Rectal smooth muscle tissue (tissue), 1 donor: Measurements from ENCODE around the gene LCN2.

ENCODE experiments used
- H3K27ac ChIP-seq: one replicate; pipeline ENCODE4 v1.7.0; 2013; ENCODE audit warnings: low read depth, low read length, inconsistent platforms
- H3K27me3 ChIP-seq: one replicate; pipeline ENCODE4 v1.7.0; 2013; ENCODE audit warnings: low read length; ENCODE audit not compliant: control insufficient read depth, insufficient read depth
- H3K36me3 ChIP-seq: one replicate; pipeline ENCODE4 v1.7.0; 2013; ENCODE audit warnings: low read length; ENCODE audit not compliant: control insufficient read depth, insufficient read depth
- H3K4me1 ChIP-seq: one replicate; pipeline ENCODE4 v1.7.0; 2013; ENCODE audit warnings: low read length; ENCODE audit not compliant: control insufficient read depth, insufficient read depth
- H3K4me3 ChIP-seq: one replicate; pipeline ENCODE4 v1.7.0; 2013; ENCODE audit warnings: low read length
- H3K9ac ChIP-seq: one replicate; pipeline ENCODE4 v1.7.0; 2013; ENCODE audit warnings: low read length

LCN2 gene

DNA sequence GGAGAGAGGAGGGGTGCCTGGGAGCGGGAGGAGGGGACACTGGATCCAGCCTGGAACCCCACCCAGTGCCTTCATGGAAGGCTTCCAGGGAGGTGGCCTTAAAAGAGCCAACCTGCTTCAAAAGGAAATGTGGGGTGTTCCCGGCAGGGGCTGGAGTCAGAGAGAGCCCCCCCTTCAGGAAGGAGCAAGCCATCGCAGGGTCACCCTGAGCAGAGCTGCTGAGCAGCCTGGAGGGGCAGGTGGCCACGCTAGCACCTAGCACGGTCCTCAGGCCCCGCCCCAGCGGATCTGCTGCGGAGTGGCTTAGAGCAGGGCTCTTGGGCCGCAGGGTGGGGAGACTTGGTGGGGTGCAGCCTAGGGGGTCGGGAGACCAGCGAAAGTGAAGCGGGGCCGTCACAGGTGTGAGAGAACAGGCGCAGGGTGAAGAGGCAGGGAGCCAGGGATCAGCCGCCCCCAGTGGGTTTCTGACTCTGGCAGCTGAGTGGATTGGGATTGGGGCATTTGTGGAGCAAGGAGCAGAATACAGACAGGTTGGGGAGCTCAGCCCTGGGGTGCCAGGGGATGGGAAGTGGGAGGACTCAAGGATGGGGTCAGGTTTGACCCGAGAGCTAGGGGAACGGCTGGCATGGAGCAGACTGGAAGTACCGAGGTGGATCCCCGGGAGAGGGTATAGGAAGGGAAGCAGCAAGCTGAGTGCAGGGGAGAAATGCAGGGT is 1.5 kb downstream of the LCN2 start:
- Histone ChIP-seq H3K4me1 (no peaks in the 10 kb centered on the region), H3K27ac (no peak overlapping the region)

DNA sequence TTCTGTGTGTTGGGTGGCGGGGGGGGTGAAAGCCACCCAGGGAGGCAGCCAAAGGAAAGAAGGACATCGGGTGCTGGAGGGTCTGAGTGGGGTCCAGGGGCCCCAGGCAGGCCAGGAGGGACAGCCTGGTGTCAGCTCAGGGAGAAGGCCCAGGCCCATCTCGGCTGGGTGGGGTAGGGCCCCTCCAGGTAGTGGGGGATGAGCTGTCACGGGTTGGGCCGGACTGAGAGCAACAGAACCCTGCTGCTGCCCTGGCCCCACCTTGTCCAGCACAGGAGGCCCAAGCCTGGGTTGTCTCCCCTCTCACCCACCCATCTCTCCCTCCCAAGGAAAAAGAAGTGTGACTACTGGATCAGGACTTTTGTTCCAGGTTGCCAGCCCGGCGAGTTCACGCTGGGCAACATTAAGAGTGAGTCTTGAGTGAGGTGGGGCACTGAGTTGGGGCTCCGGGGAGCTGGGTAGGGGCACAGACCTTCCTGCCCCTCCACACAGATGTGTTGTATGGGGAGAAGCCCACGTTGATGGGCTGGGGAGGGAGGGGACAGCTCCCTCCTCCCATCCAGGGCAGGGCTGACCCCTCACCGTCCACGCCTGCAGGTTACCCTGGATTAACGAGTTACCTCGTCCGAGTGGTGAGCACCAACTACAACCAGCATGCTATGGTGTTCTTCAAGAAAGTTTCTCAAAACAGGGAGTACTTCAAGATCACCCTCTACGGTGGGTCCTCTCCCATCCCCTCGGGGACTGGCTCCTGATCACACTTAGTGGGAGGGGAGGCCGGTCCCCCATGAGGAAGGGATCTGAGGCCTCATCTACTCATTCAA is 2.3 kb downstream of the LCN2 start:
- H3K4me3 ChIP-seq, result no peak overlapping the region
- no peaks in the 10 kb centered on the region for H3K4me1 ChIP-seq
- H3K36me3 ChIP-seq, result no peaks in the 10 kb centered on the region
- no peaks in the 10 kb centered on the region for H3K27me3 ChIP-seq
- no peak overlapping the region for H3K27ac ChIP-seq
- H3K9ac ChIP-seq, result no peak overlapping the region

More for the DNA sequence above, 1.5 kb downstream of the LCN2 start:
- H3K36me3 ChIP-seq, result no peaks in the 10 kb centered on the region
- H3K9ac ChIP-seq, result no peak overlapping the region
- no peaks in the 10 kb centered on the region for H3K27me3 ChIP-seq
- no peak overlapping the region for H3K4me3 ChIP-seq

DNA sequence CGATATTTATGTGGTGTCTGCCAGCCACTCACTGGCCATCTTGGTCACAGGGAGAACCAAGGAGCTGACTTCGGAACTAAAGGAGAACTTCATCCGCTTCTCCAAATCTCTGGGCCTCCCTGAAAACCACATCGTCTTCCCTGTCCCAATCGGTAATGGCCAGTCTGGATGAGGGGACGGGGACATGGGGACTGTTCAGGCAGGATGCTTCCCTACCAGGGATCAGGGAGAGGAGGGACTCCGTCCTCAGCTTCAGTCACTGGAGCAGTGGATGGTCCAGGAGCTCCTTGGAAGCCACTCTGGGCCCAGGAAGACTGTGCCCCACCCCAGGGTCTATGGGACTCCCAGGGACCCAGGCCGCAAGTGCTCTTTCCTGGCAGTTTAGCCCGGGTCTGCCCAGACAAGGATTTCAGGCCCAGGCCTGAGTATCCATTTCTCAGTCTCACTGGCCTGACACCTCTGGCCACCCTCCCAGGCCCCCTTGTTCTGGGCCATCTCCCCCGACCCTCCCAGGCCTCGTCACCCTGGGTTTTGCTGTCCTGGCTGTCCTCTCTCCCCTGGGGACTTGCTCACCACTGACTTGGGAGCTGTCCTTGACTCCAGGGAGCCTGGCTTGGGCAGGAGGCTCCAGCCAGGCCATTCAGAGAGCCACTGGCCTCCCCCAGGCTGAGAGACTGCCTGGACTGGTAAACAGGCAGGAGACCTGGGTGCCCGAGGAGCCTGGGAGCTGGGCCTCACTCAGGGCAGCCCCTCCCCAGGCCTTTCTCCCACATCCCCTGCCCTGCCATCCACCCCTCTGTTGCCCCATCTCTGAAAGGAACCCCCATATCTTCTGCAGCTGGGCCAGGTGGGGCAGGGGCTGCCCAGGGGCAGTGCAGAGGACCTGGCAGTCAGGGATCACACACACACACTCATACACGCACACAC is 3.1 kb downstream of the LCN2 start:
- no peaks in the 10 kb centered on the region for H3K4me1 ChIP-seq
- no peaks in the 10 kb centered on the region for H3K36me3 ChIP-seq
- H3K27ac ChIP-seq, result no peak overlapping the region
- H3K27me3 ChIP-seq, result no peaks in the 10 kb centered on the region
- no peak overlapping the region for H3K9ac ChIP-seq
- no peak overlapping the region for H3K4me3 ChIP-seq

DNA sequence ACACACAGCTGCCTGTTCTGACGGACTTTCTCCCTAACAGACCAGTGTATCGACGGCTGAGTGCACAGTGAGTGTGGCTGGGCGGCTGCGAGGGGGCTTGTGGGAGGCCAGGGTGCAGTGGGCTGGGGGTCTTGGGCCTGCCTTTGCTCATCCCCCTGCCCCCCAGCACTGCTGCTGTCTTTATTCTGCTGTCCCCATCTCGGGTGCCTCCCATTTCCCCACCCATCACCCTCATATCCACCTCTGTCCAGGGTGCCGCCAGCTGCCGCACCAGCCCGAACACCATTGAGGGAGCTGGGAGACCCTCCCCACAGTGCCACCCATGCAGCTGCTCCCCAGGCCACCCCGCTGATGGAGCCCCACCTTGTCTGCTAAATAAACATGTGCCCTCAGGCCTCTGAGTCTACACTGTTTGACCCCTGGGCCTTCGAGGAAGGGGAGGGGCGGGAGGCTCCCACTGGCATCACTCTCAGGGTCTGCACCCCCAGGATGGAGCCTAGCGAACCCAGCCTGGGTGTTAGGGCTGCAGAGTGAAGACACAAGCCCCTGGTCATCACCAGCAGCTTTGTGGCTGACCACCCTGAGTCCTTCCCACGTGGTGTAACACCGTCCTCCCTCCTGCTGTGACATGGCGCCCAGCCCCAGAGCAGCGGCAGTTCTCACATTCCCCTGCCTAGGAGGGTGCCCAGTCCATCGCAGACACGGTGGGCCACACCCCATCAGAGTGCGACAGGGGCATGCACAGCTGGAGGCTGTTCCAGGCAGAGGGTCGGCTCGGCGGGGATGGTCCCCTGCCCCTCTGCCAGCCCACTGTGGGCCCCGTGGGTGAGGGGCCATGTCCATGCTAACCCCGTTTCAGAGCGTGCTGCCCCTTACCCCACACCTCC is 4.0 kb downstream of the LCN2 start:
- Histone ChIP-seq H3K4me1 (no peaks in the 10 kb centered on the region), H3K27ac (no peak overlapping the region), H3K4me3 (no peak overlapping the region), H3K27me3 (no peaks in the 10 kb centered on the region), H3K36me3 (no peaks in the 10 kb centered on the region), H3K9ac (no peak overlapping the region)

DNA sequence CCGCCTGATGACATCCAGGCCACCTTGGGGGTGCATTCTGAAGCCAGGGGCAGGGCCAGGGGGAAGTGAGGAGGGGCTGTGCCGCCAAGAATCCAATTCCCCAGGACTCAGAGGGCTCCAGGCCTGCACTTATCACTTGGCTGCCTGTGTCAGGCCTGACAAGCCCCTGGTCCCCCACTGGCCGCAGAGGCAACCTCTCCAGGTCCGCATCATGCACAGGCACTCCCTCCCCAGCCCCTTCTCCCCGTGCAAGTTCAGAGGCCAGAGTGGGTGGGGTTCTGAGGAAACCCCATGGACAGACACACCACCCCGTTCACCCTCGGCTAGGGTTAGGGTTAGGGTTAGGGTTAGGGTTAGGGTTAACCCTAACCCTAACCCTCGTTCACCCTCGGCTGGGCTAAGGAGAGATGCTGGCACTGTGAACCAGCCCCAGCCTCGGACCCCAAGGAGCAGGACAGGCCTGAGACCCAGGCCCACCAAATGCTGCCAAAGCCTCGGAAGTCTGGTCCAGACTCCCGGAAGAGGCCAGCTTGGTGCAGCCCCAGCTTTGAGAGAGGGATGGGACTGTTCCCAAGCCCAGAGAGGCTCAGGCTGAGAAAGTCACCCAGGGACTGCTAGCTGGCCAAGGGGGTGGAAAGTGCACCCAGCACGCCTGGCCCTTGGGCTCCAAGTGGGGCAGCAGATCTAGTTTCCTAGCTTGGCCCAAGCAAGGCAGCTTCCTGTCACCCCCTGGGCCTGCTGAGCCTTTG is 4.9 kb downstream of the LCN2 start:
- no peaks in the 10 kb centered on the region for H3K4me1 ChIP-seq
- H3K27me3 ChIP-seq, result no peaks in the 10 kb centered on the region
- no peaks in the 10 kb centered on the region for H3K36me3 ChIP-seq
- no peak overlapping the region for H3K27ac ChIP-seq
- no peak overlapping the region for H3K4me3 ChIP-seq
- no peak overlapping the region for H3K9ac ChIP-seq

DNA sequence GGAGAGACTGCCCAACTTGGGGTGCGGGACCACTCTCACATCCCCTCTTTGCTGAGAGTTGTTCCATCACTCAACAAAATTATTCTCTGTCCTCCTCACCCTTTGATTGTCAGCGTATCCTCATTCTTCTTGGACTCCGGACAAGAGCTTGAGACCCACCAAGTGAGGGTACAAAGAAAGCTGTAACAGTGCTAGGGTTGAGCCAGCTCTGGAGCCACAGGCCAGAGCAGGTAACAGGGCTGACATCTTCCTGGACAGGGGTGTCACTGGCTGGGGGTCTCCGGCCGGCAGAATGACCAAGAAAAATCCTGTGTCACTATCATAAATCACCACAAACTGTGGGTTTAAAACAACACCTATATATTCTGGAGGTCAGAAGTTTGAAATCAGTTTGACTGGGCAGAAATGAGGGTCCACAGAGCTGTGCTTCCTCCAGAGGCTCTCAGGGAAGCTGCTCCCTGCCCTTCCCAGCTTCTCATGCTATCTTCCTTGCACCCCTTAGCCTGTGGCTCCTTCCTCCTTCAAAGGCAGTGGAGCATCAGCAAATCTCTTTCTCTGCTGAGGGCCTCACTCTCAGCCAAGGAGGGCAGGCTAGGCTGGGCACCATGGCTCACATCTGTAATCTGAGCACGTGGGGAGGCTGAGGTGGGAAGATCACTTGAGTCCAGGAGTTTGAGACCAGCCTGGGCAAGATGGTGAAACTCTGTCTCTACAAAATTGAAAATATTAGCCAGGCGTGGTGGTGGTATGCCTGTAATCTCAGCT is 6.7 kb downstream of the LCN2 start:
- Histone ChIP-seq H3K27me3 (no peaks in the 10 kb centered on the region), H3K36me3 (no peaks in the 10 kb centered on the region), H3K4me3 (no peak overlapping the region), H3K4me1 (peaks cover 3% of the 10 kb centered on the region), H3K27ac (no peak overlapping the region), H3K9ac (no peak overlapping the region)

DNA sequence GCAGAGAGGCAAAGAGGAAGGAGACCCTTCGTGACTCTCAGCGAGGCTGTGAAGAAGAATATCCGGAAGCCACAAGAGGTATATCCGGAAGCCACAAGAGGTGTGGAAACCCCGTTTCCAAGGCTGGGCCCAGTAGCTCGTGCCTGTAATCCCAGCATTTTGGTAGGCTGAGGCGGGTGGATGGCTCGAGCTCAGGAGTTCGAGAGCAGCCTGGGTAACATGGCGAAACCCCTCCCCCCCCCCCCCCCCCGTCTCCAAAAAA is 10.2 kb downstream of the LCN2 start:
- Histone ChIP-seq H3K4me3 (peak overlapping the region; percentile 76), H3K4me1 (peaks cover 4% of the 10 kb centered on the region), H3K27me3 (no peaks in the 10 kb centered on the region), H3K9ac (peak overlapping the region; percentile 13), H3K27ac (peak overlapping the region; percentile 50), H3K36me3 (peaks cover 7% of the 10 kb centered on the region)

DNA sequence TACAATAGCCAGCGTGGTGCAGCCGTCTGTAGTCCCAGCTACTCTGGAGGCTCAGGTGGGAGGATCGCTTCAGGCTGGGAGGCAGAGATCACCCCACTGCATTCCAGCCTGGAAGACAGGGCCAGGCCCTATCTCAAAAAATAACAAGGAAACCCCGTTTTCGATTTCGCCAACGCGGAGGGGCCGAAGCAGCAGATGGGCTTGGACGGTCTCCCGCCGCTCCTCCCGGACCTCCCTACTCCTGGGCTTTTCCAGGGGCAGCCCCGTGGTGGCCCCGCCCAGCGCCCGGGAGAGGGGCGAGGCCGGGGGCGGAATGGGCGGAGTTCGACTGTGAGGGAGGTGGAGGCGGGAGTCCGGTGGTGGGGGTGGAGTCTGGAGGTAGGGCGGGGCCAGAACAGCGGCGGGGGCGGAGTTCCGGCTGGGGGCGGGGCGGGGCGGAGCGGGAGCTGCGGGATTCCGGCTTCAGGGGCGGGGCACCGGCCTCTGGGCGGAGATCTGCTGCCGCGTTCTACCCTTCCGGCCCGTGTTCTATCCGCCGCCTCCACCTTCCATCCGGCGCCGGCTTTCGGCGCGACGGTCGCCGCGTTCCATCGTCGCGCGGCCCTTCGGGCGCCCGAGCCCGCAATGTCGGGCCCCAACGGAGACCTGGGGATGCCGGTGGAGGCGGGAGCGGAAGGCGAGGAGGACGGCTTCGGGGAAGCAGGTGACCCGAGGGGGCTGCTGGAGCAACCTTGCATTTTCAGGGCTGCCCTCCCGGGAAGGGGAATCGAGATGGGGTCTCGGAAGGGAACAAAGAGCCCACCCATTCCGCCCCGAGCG is 10.7 kb downstream of the LCN2 start, which contains the start of gene BBLN:
Gene BBLN (plus strand): TSS at position 482 of the 819 bp plus-strand sequence. CDS start 143 bp downstream, at position 625.
- peak within 1 kb of the TSS; percentile 92 for H3K9ac ChIP-seq
- H3K27ac ChIP-seq, result peak within 1 kb of the TSS; percentile 50
- peaks cover 4% of the 10 kb centered on the region for H3K4me1 ChIP-seq
- H3K36me3 ChIP-seq, result peaks cover 7% of the 10 kb centered on the region
- peak within 1 kb of the TSS; percentile 95 for H3K4me3 ChIP-seq
- no peaks in the 10 kb centered on the region for H3K27me3 ChIP-seq

DNA sequence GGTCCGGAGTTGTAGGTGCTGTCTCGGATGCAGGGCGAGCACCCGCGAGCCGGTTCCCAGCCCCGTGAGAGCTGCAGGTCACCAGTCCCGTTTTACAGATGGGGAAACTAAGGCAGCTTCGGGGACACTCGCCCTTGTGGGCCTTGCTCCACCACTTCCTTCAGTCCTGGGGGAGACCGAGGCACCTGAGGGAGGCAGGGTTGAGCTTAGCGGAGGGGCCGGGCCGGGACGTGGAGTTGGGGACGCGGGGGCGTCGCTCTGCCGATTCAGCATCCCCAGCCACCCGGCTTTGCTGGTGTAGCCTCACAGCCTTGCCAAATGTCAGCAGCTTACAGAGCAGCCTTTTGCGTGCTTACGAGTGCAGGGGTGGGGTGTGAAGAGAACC is 11.3 kb downstream of the LCN2 start:
- H3K27ac ChIP-seq, result no peak overlapping the region

DNA sequence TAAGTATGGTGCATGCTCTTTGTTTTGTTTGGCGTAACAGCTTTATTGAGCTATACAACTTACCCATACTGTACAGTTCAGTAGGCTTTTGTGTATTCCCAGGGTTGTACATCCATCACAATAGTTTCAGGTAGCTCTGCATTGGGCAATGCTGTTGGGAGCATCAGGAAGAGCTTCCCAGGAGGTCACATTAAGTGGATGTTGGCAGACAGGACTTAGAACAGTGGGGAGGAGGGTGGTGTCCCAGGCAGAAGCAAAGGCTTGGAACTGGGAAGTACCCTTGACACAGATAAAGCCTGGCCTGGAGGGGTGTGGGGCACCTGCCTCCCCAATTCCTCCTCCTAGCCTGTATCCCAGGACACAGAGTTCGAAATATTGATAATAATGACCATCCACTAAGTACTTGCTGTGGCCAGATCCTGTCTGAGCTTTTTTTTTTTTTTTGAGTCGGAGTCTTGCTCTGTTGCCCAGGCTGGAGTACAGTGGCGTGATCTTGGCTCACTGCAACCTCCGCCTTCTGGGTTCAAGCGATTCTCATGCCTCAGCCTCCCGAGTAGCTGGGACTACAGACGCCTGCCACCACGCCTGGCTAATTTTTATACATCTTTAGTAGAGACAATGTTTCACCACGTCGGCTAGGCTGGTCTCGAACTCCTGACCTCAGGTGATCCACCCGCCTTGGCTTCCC is 12.1 kb downstream of the LCN2 start:
- Histone ChIP-seq H3K36me3 (peaks cover 9% of the 10 kb centered on the region), H3K27ac (no peak overlapping the region), H3K27me3 (no peaks in the 10 kb centered on the region), H3K9ac (no peak overlapping the region), H3K4me1 (peaks cover 4% of the 10 kb centered on the region), H3K4me3 (no peak overlapping the region)

More for the DNA sequence above, 11.3 kb downstream of the LCN2 start:
- Histone ChIP-seq H3K4me3 (peak overlapping the region; percentile 95), H3K36me3 (peaks cover 7% of the 10 kb centered on the region), H3K4me1 (peaks cover 4% of the 10 kb centered on the region), H3K27me3 (no peaks in the 10 kb centered on the region), H3K9ac (peak overlapping the region; percentile 92)
